Measurements from ENCODE around the gene CST4.
"Not testable (repeated sequence)": the region's sequence is repeated elsewhere in the genome, so short reads cannot be mapped to it uniquely, and the experiment has no call there.

The CST4 gene

GRCh38 chr20:23659610-23659988 lies 29.2 kb downstream of the CST4 start:
- DNase-seq, result not testable (repeated sequence)

GRCh38 chr20:23658989-23659609 lies 29.7 kb downstream of the CST4 start:
- DNase-seq, result no peak

- DNase-seq, result no peak
These were observed 30.5 kb downstream of the CST4 start for GRCh38 chr20:23658336-23658735.

- DNase-seq, result no peak
These were observed 31.6 kb downstream of the CST4 start for GRCh38 chr20:23657202-23657601.

- DNase-seq, result no peak
These were observed 32.5 kb downstream of the CST4 start for GRCh38 chr20:23656372-23656771.

GRCh38 chr20:23655491-23656211 lies 33.2 kb downstream of the CST4 start:
- no peak for DNase-seq

- DNase-seq, result no peak
These were observed 34.1 kb downstream of the CST4 start for GRCh38 chr20:23654717-23655116.

GRCh38 chr20:23654000-23654399 lies 34.8 kb downstream of the CST4 start:
- DNase-seq, result no peak

- no peak for DNase-seq
These were observed 35.4 kb downstream of the CST4 start for GRCh38 chr20:23653400-23653938.

- no peak for DNase-seq
These were observed 35.9 kb downstream of the CST4 start for GRCh38 chr20:23652926-23653325.

GRCh38 chr20:23652371-23652770 lies 36.5 kb downstream of the CST4 start:
- DNase-seq, result no peak

- DNase-seq, result no peak
These were observed 37.7 kb downstream of the CST4 start for GRCh38 chr20:23651117-23651516.

GRCh38 chr20:23649830-23650417 lies 38.9 kb downstream of the CST4 start:
- no peak for DNase-seq

- DNase-seq, result no peak
These were observed 39.6 kb downstream of the CST4 start for GRCh38 chr20:23649242-23649641.

- no peak for DNase-seq
These were observed 41.5 kb downstream of the CST4 start for GRCh38 chr20:23647346-23647745.

- DNase-seq, result no peak
These were observed 42.5 kb downstream of the CST4 start for GRCh38 chr20:23646106-23646873.

- no peak for DNase-seq
These were observed 43.3 kb downstream of the CST4 start for GRCh38 chr20:23645575-23645974.

GRCh38 chr20:23644164-23644563 lies 44.7 kb downstream of the CST4 start:
- no peak for DNase-seq

- DNase-seq, result no peak
These were observed 45.2 kb downstream of the CST4 start for GRCh38 chr20:23643659-23644058.

- no peak for DNase-seq
These were observed 46.7 kb downstream of the CST4 start for GRCh38 chr20:23641936-23642751.

- no peak for DNase-seq
These were observed 47.9 kb downstream of the CST4 start for GRCh38 chr20:23640671-23641667.
